HCT116 (cell line): ENCODE measurements around the gene SUGCT. TPM values are rescaled to one million over a fixed set of nuclear protein-coding genes. Genes with fewer than 3 reads are reported as not detected.

Experiments
- ATAC-seq: fragments of 200-7000 bp; cut with Tn5 transposase; 2 replicates; pipeline ENCODE4 v1.9.1; 2020; ENCODE audit warnings: mild to moderate bottlenecking, moderate library complexity
- BruUV-seq: library from RNA; stranded (reverse); fragments of 400-500 nt; replicated peaks from 2 replicates; lab custom pipeline; 2021; lab: Mats Ljungman, UMichigan
- CTCF ChIA-PET: fragments of 300-600 bp; sonication (Branson Sonifier 250); formaldehyde crosslinking; loops from one replicate; lab custom pipeline; 2021; ENCODE audit warnings: antibody characterized with exemption; lab: Charles Lee
- POLR2A ChIA-PET: fragments of 300-600, 350-600 bp; sonication (Branson Sonifier 250); formaldehyde crosslinking; loops from one replicate; lab custom pipeline; 2021; ENCODE audit warnings: antibody characterized with exemption; lab: Charles Lee
- RAD21 ChIA-PET, 2 experiments: fragments of 300-600 bp; sonication (Branson Sonifier 250); formaldehyde crosslinking; loops; one replicate each; lab custom pipeline; 2023; ENCODE audit warnings: low total read pairs in 2 of 2; ENCODE audit not compliant: uncharacterized antibody in 2 of 2, unreplicated experiment in 2 of 2, low non-redundant PET in 1 of 2; lab: Charles Lee
- DNase-seq: peaks from one replicate; pipeline ENCODE4 v3.0.0-alpha.2; 2010; ENCODE audit warnings: low read depth, low spot score
- H2AFZ ChIP-seq: fragments of 200-600 bp; shearing (Covaris generic), sonication (generic); 2 replicates; pipeline ENCODE4 v1.6.1; 2017; ENCODE audit warnings: low read depth, mixed run types, mixed read lengths, antibody characterized with exemption, low read length; ENCODE audit not compliant: poor library complexity, severe bottlenecking
- H3K27ac ChIP-seq: 2 replicates; pipeline ENCODE4 v1.5.1; 2012; ENCODE audit warnings: low read depth, low read length
- H3K27me3 ChIP-seq: fragments of 200-600 bp; sonication (generic); 2 replicates; pipeline ENCODE4 v1.6.1; 2016; ENCODE audit warnings: mixed run types, low read length, mixed read lengths; ENCODE audit not compliant: insufficient read depth
- H3K36me3 ChIP-seq, 2 experiments: fragments of 200-500 bp in 1 of 2; fragments of 200-600 bp in 1 of 2; sonication (Bioruptor generic) in 1 of 2; sonication (generic) in 1 of 2; 2 replicates each; pipeline versions ENCODE4 v1.5.1 to v1.6.1; 2014 to 2016; ENCODE audit warnings: low read length in 2 of 2, inconsistent platforms in 1 of 2, mixed read lengths in 1 of 2, mixed run types in 1 of 2; ENCODE audit not compliant: insufficient read depth in 2 of 2, control insufficient read depth in 1 of 2
- H3K4me1 ChIP-seq, 2 experiments: fragments of 200-600 bp in 1 of 2; sonication (generic) in 1 of 2; 2 replicates each; pipeline versions ENCODE4 v1.5.1 to v1.6.1; 2012 to 2017; ENCODE audit warnings: low read length in 2 of 2, inconsistent platforms in 1 of 2, mild to moderate bottlenecking in 1 of 2, mixed read lengths in 1 of 2, mixed run types in 1 of 2, moderate library complexity in 1 of 2; ENCODE audit not compliant: insufficient read depth in 2 of 2, control insufficient read depth in 1 of 2
- H3K4me2 ChIP-seq: fragments of 200-600 bp; sonication (generic); 2 replicates; pipeline ENCODE4 v1.6.1; 2017; ENCODE audit warnings: mixed run types, low read length, mixed read lengths
- H3K4me3 ChIP-seq, 2 experiments: fragments of 200-600 bp in 1 of 2; sonication (generic) in 1 of 2; replicated peaks in 1 of 2; 2 replicates each; pipeline ENCODE4 v1.5.1; 2011 to 2016; ENCODE audit warnings: low read length in 2 of 2, control low read depth in 1 of 2, low read depth in 1 of 2, mild to moderate bottlenecking in 1 of 2, mixed read lengths in 1 of 2, mixed run types in 1 of 2
- H3K79me2 ChIP-seq: fragments of 200-600 bp; sonication (generic); 2 replicates; pipeline ENCODE4 v1.6.1; 2017; ENCODE audit warnings: mild to moderate bottlenecking, mixed run types, low read length, moderate library complexity, mixed read lengths; ENCODE audit not compliant: insufficient read depth
- H3K9ac ChIP-seq: fragments of 200-600 bp; sonication (generic); 2 replicates; pipeline ENCODE4 v1.6.1; 2016; ENCODE audit warnings: low read length, mixed read lengths
- H3K9me2 ChIP-seq: fragments of 200-600 bp; sonication (generic), shearing (Covaris generic); 2 replicates; pipeline ENCODE4 v1.6.1; 2017; ENCODE audit warnings: mixed run types, mild to moderate bottlenecking, moderate library complexity; ENCODE audit not compliant: insufficient read depth
- H3K9me3 ChIP-seq, 2 experiments: fragments of 200-500 bp in 1 of 2; fragments of 200-600 bp in 1 of 2; sonication (Bioruptor generic) in 1 of 2; sonication (generic) in 1 of 2; 2 replicates each; pipeline ENCODE4 v1.6.1; 2014 to 2017; ENCODE audit warnings: low read length in 2 of 2, mixed read lengths in 2 of 2, inconsistent platforms in 1 of 2, low read depth in 1 of 2, mild to moderate bottlenecking in 1 of 2, mixed run types in 1 of 2, moderate library complexity in 1 of 2; ENCODE audit not compliant: control insufficient read depth in 1 of 2, insufficient read depth in 1 of 2
- H4K20me1 ChIP-seq: fragments of 200-600 bp; sonication (generic), shearing (Covaris generic); 2 replicates; pipeline ENCODE4 v1.6.1; 2017; ENCODE audit warnings: mixed run types, mild to moderate bottlenecking, moderate library complexity; ENCODE audit not compliant: insufficient read depth
- EGR1 ChIP-seq: IDR thresholded peaks from 2 replicates; pipeline ENCODE4 v1.6.1; 2012; ENCODE audit warnings: low read depth
- ELF1 ChIP-seq: IDR thresholded peaks from 2 replicates; pipeline ENCODE4 v1.6.1; 2012; ENCODE audit warnings: low read depth, borderline replicate concordance
- FOSL1 ChIP-seq: IDR thresholded peaks from 2 replicates; pipeline ENCODE4 v1.6.1; 2012; ENCODE audit warnings: low read depth
- TCF7L2 ChIP-seq: IDR thresholded peaks from 2 replicates; pipeline ENCODE4 v1.7.0; 2011; ENCODE audit warnings: borderline replicate concordance, inconsistent platforms; ENCODE audit not compliant: insufficient read depth, insufficient read length; ENCODE audit errors: extremely low read depth
- YY1 ChIP-seq: IDR thresholded peaks from 2 replicates; pipeline ENCODE4 v1.6.1; 2011; ENCODE audit warnings: low read length, low read depth, moderate library complexity, mild to moderate bottlenecking; ENCODE audit not compliant: insufficient replicate concordance; ENCODE audit errors: extremely low read depth
- intact Hi-C: fragments of 100-400 bp; cut with micrococcal nuclease; formaldehyde crosslinking; loops from 2 replicates; pipeline ENCODE4 v1.10.0; 2022
- total RNA-seq: library from RNA; stranded (reverse); gene quantifications from one replicate; pipeline ENCODE4 v1.2.1, GENCODE V29; 2021; ENCODE audit not compliant: unreplicated experiment
- TF ChIP-seq, protein P1 (sequence below): IDR thresholded peaks from 2 replicates; pipeline ENCODE4 v1.6.1; 2012
- TF ChIP-seq, protein P2 (sequence below): IDR thresholded peaks from 2 replicates; pipeline ENCODE4 v1.6.1; 2012; ENCODE audit warnings: low read depth

SUGCT gene
- total RNA-seq, 1 experiment from 2014 or later: 4.4 TPM

DNA sequence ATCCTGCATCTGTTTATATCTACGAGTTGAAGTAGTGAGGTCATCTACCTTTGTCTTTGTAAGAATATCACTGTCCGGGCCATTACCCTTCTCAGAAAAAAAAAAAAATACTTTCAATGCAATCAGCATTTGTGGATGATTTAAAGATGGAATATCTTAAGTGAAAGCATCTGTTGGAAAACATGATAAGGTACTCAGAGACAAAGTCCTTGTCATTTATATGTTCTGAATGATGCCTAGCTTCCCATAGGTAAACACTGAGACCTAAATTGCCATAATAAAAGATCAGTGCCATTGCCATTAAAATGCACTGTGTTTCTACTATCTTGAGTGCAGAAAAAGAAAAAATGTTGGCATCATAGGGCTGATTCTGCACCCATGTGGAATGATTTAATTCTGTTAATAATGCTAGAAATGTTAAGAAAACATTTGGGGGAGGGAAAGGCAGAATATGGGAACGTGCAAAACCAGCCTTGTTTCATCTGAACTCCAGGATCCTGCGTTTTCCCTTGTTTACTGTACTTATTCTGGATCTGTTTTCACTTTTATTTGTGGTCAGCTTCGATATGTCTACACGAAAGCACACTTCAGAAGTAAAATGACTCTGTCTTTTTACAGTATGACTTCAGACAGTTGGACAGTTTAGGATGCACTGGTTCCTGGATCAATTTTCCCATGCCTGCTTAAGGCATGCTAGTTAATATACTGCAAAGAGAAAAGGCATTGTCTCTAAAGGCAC lies 669.8 kb downstream of the SUGCT start:
- BruUV-seq: no TSS peak
- ChIA-PET CTCF (no interaction called here), POLR2A (no interaction called here), RAD21 (no interaction called here)
- intact Hi-C loops: no loop called here
- Histone ChIP-seq H3K4me3 (no peak overlapping the region), H3K9me3 (no peaks in the 10 kb centered on the region), H3K4me2 (no peak overlapping the region), H3K79me2 (no peaks in the 10 kb centered on the region), H3K4me1 (no peaks in the 10 kb centered on the region), H4K20me1 (no peaks in the 10 kb centered on the region), H3K27me3 (no peaks in the 10 kb centered on the region), H2AFZ (no peak overlapping the region), H3K9me2 (no peaks in the 10 kb centered on the region), H3K9ac (no peak overlapping the region), H3K27ac (no peak overlapping the region), H3K36me3 (no peaks in the 10 kb centered on the region)
- no peak for DNase-seq
- no peak for ATAC-seq
- TF ChIP-seq EGR1 (no peak), FOSL1 (no peak), TCF7L2 (no peak), YY1 (no peak), ELF1 (no peak)
- TF ChIP-seq, protein P1, sequence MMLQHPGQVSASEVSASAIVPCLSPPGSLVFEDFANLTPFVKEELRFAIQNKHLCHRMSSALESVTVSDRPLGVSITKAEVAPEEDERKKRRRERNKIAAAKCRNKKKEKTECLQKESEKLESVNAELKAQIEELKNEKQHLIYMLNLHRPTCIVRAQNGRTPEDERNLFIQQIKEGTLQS: no peak
- TF ChIP-seq, protein P2, sequence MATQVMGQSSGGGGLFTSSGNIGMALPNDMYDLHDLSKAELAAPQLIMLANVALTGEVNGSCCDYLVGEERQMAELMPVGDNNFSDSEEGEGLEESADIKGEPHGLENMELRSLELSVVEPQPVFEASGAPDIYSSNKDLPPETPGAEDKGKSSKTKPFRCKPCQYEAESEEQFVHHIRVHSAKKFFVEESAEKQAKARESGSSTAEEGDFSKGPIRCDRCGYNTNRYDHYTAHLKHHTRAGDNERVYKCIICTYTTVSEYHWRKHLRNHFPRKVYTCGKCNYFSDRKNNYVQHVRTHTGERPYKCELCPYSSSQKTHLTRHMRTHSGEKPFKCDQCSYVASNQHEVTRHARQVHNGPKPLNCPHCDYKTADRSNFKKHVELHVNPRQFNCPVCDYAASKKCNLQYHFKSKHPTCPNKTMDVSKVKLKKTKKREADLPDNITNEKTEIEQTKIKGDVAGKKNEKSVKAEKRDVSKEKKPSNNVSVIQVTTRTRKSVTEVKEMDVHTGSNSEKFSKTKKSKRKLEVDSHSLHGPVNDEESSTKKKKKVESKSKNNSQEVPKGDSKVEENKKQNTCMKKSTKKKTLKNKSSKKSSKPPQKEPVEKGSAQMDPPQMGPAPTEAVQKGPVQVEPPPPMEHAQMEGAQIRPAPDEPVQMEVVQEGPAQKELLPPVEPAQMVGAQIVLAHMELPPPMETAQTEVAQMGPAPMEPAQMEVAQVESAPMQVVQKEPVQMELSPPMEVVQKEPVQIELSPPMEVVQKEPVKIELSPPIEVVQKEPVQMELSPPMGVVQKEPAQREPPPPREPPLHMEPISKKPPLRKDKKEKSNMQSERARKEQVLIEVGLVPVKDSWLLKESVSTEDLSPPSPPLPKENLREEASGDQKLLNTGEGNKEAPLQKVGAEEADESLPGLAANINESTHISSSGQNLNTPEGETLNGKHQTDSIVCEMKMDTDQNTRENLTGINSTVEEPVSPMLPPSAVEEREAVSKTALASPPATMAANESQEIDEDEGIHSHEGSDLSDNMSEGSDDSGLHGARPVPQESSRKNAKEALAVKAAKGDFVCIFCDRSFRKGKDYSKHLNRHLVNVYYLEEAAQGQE: no peak
